Loucy (cell line): Measurements from ENCODE around the gene SLC23A2.
"Not testable (repeated sequence)": the region's sequence is repeated elsewhere in the genome, so short reads cannot be mapped to it uniquely, and the experiment has no call there.

ENCODE experiments used
- H2AFZ ChIP-seq: fragments of 200-600 bp; sonication (generic); 2 replicates; pipeline ENCODE4 v1.6.0; 2016; ENCODE audit warnings: antibody characterized with exemption, mild to moderate bottlenecking, low read length, moderate library complexity
- H3F3A ChIP-seq: fragments of 200-600 bp; 2 replicates; pipeline ENCODE4 v1.6.0; 2016; ENCODE audit warnings: antibody characterized with exemption, low read depth, mild to moderate bottlenecking
- H3K27me3 ChIP-seq: fragments of 200-600 bp; sonication (generic); 2 replicates; pipeline ENCODE4 v1.6.1; 2014; ENCODE audit warnings: low read length, mild to moderate bottlenecking; ENCODE audit not compliant: insufficient read depth, poor library complexity, severe bottlenecking
- H3K36me3 ChIP-seq: fragments of 200-600 bp; sonication (generic); 2 replicates; pipeline ENCODE4 v1.6.1; 2016; ENCODE audit warnings: low read length; ENCODE audit not compliant: insufficient read depth
- H3K4me1 ChIP-seq: fragments of 200-600 bp; sonication (generic); 2 replicates; pipeline ENCODE4 v1.5.1; 2014; ENCODE audit warnings: low read length, mild to moderate bottlenecking; ENCODE audit not compliant: insufficient read depth, poor library complexity, severe bottlenecking
- H3K4me2 ChIP-seq: fragments of 200-600 bp; sonication (generic); 2 replicates; pipeline ENCODE4 v1.6.0; 2014; ENCODE audit warnings: antibody characterized with exemption, low read length, low read depth, mild to moderate bottlenecking; ENCODE audit not compliant: poor library complexity, severe bottlenecking
- H3K4me3 ChIP-seq: fragments of 200-600 bp; sonication (generic); 2 replicates; pipeline ENCODE4 v1.5.1; 2014; ENCODE audit warnings: low read length, mild to moderate bottlenecking, mixed read lengths; ENCODE audit not compliant: poor library complexity, severe bottlenecking
- H3K79me2 ChIP-seq: fragments of 200-600 bp; sonication (generic); 2 replicates; pipeline ENCODE4 v1.6.1; 2014; ENCODE audit warnings: low read length; ENCODE audit not compliant: insufficient read depth
- H3K9ac ChIP-seq: fragments of 200-600 bp; sonication (generic); 2 replicates; pipeline ENCODE4 v1.6.0; 2014; ENCODE audit warnings: mild to moderate bottlenecking, low read depth, low read length, moderate library complexity; ENCODE audit not compliant: poor library complexity, severe bottlenecking
- H3K9me2 ChIP-seq: fragments of 200-600 bp; sonication (generic); replicated peaks from 2 replicates; pipeline ENCODE4 v1.6.1; 2016; ENCODE audit warnings: low read depth, low read length, mixed read lengths
- H3K9me3 ChIP-seq: fragments of 200-600 bp; sonication (generic); 2 replicates; pipeline ENCODE4 v1.6.1; 2014; ENCODE audit warnings: mild to moderate bottlenecking, antibody characterized with exemption, low read length, low read depth; ENCODE audit not compliant: insufficient read depth
- H4K20me1 ChIP-seq: fragments of 200-600 bp; sonication (generic); 2 replicates; pipeline ENCODE4 v1.6.0; 2014; ENCODE audit warnings: antibody characterized with exemption, low read length, mild to moderate bottlenecking; ENCODE audit not compliant: insufficient read depth, poor library complexity, severe bottlenecking
- CTCF ChIP-seq: fragments of 200-600 bp; sonication (generic); conservative IDR thresholded peaks from 2 replicates; pipeline ENCODE4 v1.5.1; 2014; ENCODE audit warnings: mild to moderate bottlenecking, antibody characterized with exemption, low read length
- EZH2phosphoT487 ChIP-seq: fragments of 200-600 bp; IDR thresholded peaks from 2 replicates; pipeline ENCODE4 v1.6.1; 2018; ENCODE audit warnings: antibody characterized with exemption, mild to moderate bottlenecking, moderate library complexity, borderline replicate concordance

Gene SLC23A2

DNA sequence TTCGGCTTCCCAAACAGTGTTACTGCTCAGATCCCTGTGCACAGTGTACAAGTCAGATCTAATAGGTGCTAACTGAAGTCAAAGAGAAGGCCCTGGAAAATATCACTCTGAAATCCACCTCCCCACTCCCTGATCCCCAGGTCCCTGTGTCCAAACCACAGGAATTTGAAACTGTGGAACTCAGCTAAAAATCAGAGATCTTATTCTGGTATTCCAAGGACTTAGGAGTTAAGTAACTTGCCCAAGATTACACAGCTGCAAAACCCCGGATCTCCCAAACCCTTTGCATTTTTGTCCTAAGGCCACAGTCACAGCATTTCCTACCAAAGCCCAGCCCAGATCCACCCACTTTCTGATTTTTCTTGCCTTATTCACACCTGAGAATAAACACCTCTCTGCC is 32.3 kb upstream of the SLC23A2 start:
- Histone ChIP-seq H3K9ac (no peak overlapping the region), H3K9me2 (no peaks in the 10 kb centered on the region), H3K36me3 (no peaks in the 10 kb centered on the region), H3K4me1 (no peaks in the 10 kb centered on the region), H3K9me3 (no peaks in the 10 kb centered on the region), H3K27me3 (no peaks in the 10 kb centered on the region), H3F3A (no peaks in the 10 kb centered on the region), H2AFZ (no peak overlapping the region), H3K4me3 (no peak overlapping the region), H3K4me2 (no peak overlapping the region), H4K20me1 (no peaks in the 10 kb centered on the region), H3K79me2 (no peaks in the 10 kb centered on the region)
- no peak for TF ChIP-seq EZH2phosphoT487
- TF ChIP-seq CTCF: no peak

DNA sequence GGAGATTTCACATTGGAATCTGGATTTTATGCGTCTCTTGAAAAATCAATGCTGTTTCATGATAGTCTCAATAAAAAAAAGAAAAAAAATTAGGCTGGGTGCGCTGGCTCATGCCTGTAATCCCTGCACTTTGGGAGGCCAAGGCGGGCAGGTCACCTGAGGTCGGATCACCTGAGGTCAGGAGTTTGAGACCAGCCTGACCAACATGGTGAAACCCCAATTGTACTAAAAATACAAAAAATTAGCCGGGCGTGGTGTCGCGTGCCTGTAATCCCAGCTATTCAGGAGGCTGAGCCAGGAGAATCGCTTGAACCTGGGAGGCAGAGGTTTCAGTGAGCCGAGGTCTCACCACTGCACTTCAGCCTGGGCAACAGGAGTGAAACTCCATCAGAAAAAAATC is 30.4 kb upstream of the SLC23A2 start:
- not testable (repeated sequence) for H3K9ac ChIP-seq, H3K79me2 ChIP-seq, H3K4me1 ChIP-seq, H3K9me2 ChIP-seq, H3K36me3 ChIP-seq, H3F3A ChIP-seq, H3K4me3 ChIP-seq, H2AFZ ChIP-seq, H3K9me3 ChIP-seq, H3K27me3 ChIP-seq, H4K20me1 ChIP-seq, H3K4me2 ChIP-seq

DNA sequence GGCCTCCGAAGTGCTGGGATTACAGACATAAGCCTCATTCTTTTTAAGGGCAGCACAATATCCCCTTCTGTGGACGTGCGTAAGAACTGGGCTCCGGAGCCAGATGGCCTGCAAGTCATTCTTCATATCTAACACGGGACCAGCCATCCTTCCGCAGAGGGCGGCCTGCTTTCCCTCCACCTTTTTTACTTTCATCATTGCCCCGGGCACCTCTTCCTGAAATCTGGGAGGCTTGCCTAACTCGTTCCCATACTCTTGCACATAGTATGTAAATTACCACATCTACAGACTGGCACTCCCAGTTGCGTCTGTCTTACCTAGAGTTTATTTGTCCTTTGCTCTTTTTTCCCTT is 29.9 kb upstream of the SLC23A2 start:
- no peaks in the 10 kb centered on the region for H3K36me3 ChIP-seq
- no peak overlapping the region for H3K4me2 ChIP-seq
- no peaks in the 10 kb centered on the region for H3K9me2 ChIP-seq
- H3K27me3 ChIP-seq: no peaks in the 10 kb centered on the region
- no peaks in the 10 kb centered on the region for H4K20me1 ChIP-seq
- TF ChIP-seq CTCF (no peak), EZH2phosphoT487 (no peak)
- H3K4me3 ChIP-seq: no peak overlapping the region
- no peak overlapping the region for H2AFZ ChIP-seq
- no peak overlapping the region for H3K9ac ChIP-seq
- no peaks in the 10 kb centered on the region for H3K79me2 ChIP-seq
- no peaks in the 10 kb centered on the region for H3K9me3 ChIP-seq
- no peaks in the 10 kb centered on the region for H3F3A ChIP-seq
- H3K4me1 ChIP-seq: no peaks in the 10 kb centered on the region

- H3K9me2 ChIP-seq: no peaks in the 10 kb centered on the region
- no peaks in the 10 kb centered on the region for H3K4me1 ChIP-seq
- H3K36me3 ChIP-seq: no peaks in the 10 kb centered on the region
- no peak overlapping the region for H3K4me3 ChIP-seq
- no peak overlapping the region for H3K4me2 ChIP-seq
- no peaks in the 10 kb centered on the region for H3F3A ChIP-seq
- H3K9ac ChIP-seq: no peak overlapping the region
- H3K27me3 ChIP-seq: no peaks in the 10 kb centered on the region
- H3K9me3 ChIP-seq: no peaks in the 10 kb centered on the region
- no peaks in the 10 kb centered on the region for H4K20me1 ChIP-seq
- H3K79me2 ChIP-seq: no peaks in the 10 kb centered on the region
- H2AFZ ChIP-seq: no peak overlapping the region
- no peak for TF ChIP-seq CTCF
- TF ChIP-seq EZH2phosphoT487: no peak
These were observed 29.3 kb upstream of the SLC23A2 start for GRCh38 chr20:5030348-5031205.

DNA sequence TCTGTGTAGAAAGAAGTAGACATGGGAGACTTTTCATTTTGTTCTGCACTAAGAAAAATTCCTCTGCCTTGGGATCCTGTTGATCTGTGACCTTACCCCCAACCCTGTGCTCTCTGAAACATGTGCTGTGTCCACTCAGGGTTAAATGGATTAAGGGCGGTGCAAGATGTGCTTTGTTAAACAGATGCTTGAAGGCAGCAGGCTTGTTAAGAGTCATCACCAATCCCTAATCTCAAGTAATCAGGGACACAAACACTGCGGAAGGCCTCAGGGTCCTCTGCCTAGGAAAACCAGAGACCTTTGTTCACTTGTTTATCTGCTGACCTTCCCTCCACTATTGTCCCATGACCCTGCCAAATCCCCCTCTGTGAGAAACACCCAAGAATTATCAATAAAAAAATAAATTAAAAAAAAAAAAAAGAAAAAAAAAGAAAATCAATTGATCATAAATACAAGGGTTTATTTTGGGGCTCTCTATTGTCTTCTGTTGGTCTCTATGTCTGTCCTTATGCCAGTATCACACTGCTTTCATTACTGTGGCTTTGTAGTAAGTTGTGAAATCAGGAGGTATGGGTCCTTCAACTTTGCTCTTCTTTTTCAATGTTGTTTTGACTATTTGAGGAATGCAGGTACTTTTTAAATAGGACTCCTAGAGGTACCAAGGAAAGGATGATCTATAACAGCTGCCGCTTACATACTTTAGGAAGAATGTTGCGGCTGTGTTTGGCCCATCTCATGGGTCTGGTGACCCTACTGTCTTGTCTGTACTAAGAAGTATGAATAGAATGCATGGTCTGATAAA is 27.1 kb upstream of the SLC23A2 start:
- H3K79me2 ChIP-seq, H3K9me3 ChIP-seq, H2AFZ ChIP-seq, H3K36me3 ChIP-seq, H3K4me1 ChIP-seq, H3K4me3 ChIP-seq, H3F3A ChIP-seq, H3K4me2 ChIP-seq, H3K9me2 ChIP-seq, H3K27me3 ChIP-seq, H4K20me1 ChIP-seq, H3K9ac ChIP-seq: not testable (repeated sequence)
